A673 (cell line): Measurements from ENCODE around the gene GLDN. TPM values are rescaled to one million over a fixed set of nuclear protein-coding genes. Genes with fewer than 3 reads are reported as not detected.

Experiments
- BruUV-seq: library from RNA; stranded (reverse); fragments of 400-500 nt; replicated peaks from 2 replicates; lab custom pipeline; 2021; lab: Mats Ljungman, UMichigan
- CTCF ChIA-PET: fragments of 300-600 bp; sonication (Branson Sonifier 250); formaldehyde crosslinking; loops from one replicate; lab custom pipeline; 2022; ENCODE audit warnings: antibody characterized with exemption; lab: Charles Lee
- POLR2A ChIA-PET: fragments of 300-600 bp; sonication (Branson Sonifier 250); formaldehyde crosslinking; loops from one replicate; lab custom pipeline; 2022; ENCODE audit warnings: antibody characterized with exemption; ENCODE audit not compliant: low non-redundant PET; lab: Charles Lee
- DNase-seq: peaks from one replicate; pipeline ENCODE4 v3.0.0-alpha.2; 2015; ENCODE audit warnings: low spot score
- H3K27ac ChIP-seq: fragments of 200-600 bp; sonication (generic); 2 replicates; pipeline ENCODE4 v1.5.1; 2016; ENCODE audit warnings: mixed run types, low read depth, mild to moderate bottlenecking, mixed read lengths, antibody characterized with exemption, low read length; ENCODE audit not compliant: poor library complexity, severe bottlenecking
- H3K27me3 ChIP-seq: fragments of 200-600 bp; sonication (generic); replicated peaks from 2 replicates; pipeline ENCODE4 v1.6.1; 2017; ENCODE audit warnings: mixed run types, low read depth, mild to moderate bottlenecking, mixed read lengths, antibody characterized with exemption, low read length; ENCODE audit not compliant: insufficient read depth, poor library complexity
- H3K36me3 ChIP-seq: fragments of 200-600 bp; sonication (generic); 2 replicates; pipeline ENCODE4 v1.6.1; 2016; ENCODE audit warnings: mixed run types, mild to moderate bottlenecking, mixed read lengths, antibody characterized with exemption, low read length; ENCODE audit not compliant: insufficient read depth, poor library complexity, severe bottlenecking
- H3K4me1 ChIP-seq: fragments of 200-600 bp; sonication (generic); 2 replicates; pipeline ENCODE4 v1.6.1; 2017; ENCODE audit warnings: mixed run types, mild to moderate bottlenecking, mixed read lengths, antibody characterized with exemption, low read length; ENCODE audit not compliant: insufficient read depth, poor library complexity, severe bottlenecking
- H3K4me3 ChIP-seq: fragments of 200-600 bp; sonication (generic); 2 replicates; pipeline ENCODE4 v1.5.1; 2016; ENCODE audit warnings: low read depth, mixed run types, mild to moderate bottlenecking, mixed read lengths, low read length; ENCODE audit not compliant: poor library complexity, severe bottlenecking
- H3K9me3 ChIP-seq: fragments of 200-600 bp; sonication (generic); 2 replicates; pipeline ENCODE4 v1.6.1; 2016; ENCODE audit warnings: mixed run types, low read depth, mild to moderate bottlenecking, mixed read lengths, antibody characterized with exemption, low read length; ENCODE audit not compliant: poor library complexity, severe bottlenecking
- CTCF ChIP-seq: fragments of 300-800, 200-600 bp; sonication (generic); conservative IDR thresholded peaks from 2 replicates; pipeline ENCODE4 v1.5.1; 2017; ENCODE audit warnings: low read depth, mild to moderate bottlenecking, antibody characterized with exemption, low read length, moderate library complexity, mixed read lengths
- EZH2 ChIP-seq: fragments of 200-600 bp; sonication (generic); IDR thresholded peaks from 2 replicates; pipeline ENCODE4 v1.6.1; 2017; ENCODE audit warnings: borderline replicate concordance, low read depth, mild to moderate bottlenecking, mixed read lengths, antibody characterized with exemption, low read length; ENCODE audit not compliant: poor library complexity, severe bottlenecking
- intact Hi-C: fragments of 100-400 bp; cut with micrococcal nuclease; formaldehyde crosslinking; loops from one replicate; pipeline ENCODE4 v1.10.0; 2022; ENCODE audit not compliant: unreplicated experiment
- total RNA-seq: library from RNA; stranded (reverse); gene quantifications from 2 replicates; pipeline ENCODE4 v1.2.3, GENCODE V29; 2021

The GLDN gene
- total RNA-seq, 1 experiment from 2014 or later = not detected

GRCh38 chr15:51382787-51383186, 41.3 kb downstream of the GLDN start:
- H3K27ac ChIP-seq = no peak overlapping the region
- intact Hi-C loops = loop anchor here (5.0 kb wide), 1 partner anchor 155 kb away; no protein-coding TSS in a partner anchor
- no TSS peak for BruUV-seq
- H3K4me3 ChIP-seq = no peak overlapping the region
- no peaks in the 10 kb centered on the region for H3K27me3 ChIP-seq
- no peaks in the 10 kb centered on the region for H3K9me3 ChIP-seq
- H3K36me3 ChIP-seq = no peaks in the 10 kb centered on the region
- peak; percentile 68 for DNase-seq
- TF ChIP-seq EZH2 (no peak), CTCF (peak; percentile 64)
- ChIA-PET CTCF (interaction anchor here (0.6 to 1.1 kb wide), 5 partner anchors 13 to 1054 kb away, joined by 3 to 7 read pairs (median 3); no protein-coding TSS in a partner anchor), POLR2A (interaction anchor here (0.6 kb wide), 1 partner anchor 281 kb away, joined by 3 read pairs; no protein-coding TSS in a partner anchor)
- H3K4me1 ChIP-seq = no peaks in the 10 kb centered on the region

- Histone ChIP-seq H3K36me3 (no peaks in the 10 kb centered on the region), H3K9me3 (no peaks in the 10 kb centered on the region), H3K4me1 (no peaks in the 10 kb centered on the region), H3K4me3 (no peak overlapping the region), H3K27me3 (no peaks in the 10 kb centered on the region), H3K27ac (no peak overlapping the region)
- DNase-seq = no peak
- TF ChIP-seq CTCF (no peak), EZH2 (no peak)
- intact Hi-C loops = no loop called here
- BruUV-seq = no TSS peak
- CTCF ChIA-PET = no interaction called here
- POLR2A ChIA-PET = no interaction called here
Observed at GRCh38 chr15:51386029-51386428, 44.6 kb downstream of the GLDN start.

- DNase-seq = no peak
- no peaks in the 10 kb centered on the region for H3K27me3 ChIP-seq
- no peaks in the 10 kb centered on the region for H3K4me1 ChIP-seq
- no peaks in the 10 kb centered on the region for H3K9me3 ChIP-seq
- CTCF ChIA-PET = no interaction called here
- no peak overlapping the region for H3K27ac ChIP-seq
- H3K4me3 ChIP-seq = no peak overlapping the region
- intact Hi-C loops = no loop called here
- no peaks in the 10 kb centered on the region for H3K36me3 ChIP-seq
- POLR2A ChIA-PET = no interaction called here
- TF ChIP-seq CTCF (no peak), EZH2 (no peak)
- BruUV-seq = no TSS peak
Observed at GRCh38 chr15:51386486-51386885, 45.0 kb downstream of the GLDN start.
